Stimulated activated naive CD4-positive, alpha-beta T cell treated with Interleukin-2 at 50 U/mL for 16 hours (primary cell): Measurements from ENCODE around the gene GALNTL6.

Source experiments
- DNase-seq: peaks from one replicate; lab custom pipeline; 2025; lab: John Stamatoyannopoulos, UW

Gene GALNTL6

GRCh38 chr4:172207886-172208285, 394.7 kb downstream of the GALNTL6 start:
- no peak for DNase-seq

DNA sequence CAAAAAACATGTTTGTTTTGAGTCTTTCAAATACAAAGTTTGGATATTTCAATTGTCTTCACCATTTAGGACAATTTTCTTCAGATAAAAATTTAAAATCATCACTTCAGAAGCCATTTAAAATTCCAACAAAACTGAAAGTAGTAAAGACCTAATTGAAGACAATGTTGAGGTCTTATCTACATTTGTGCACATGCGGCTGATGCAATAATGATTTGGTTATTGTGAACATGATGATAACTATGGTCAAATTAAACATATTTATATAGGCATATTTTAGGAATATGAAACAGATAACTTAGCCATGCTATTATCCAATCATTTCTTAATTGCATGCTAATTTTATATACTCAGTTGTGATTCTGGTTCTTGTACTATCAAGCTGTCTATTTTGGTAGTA, 407.5 kb downstream of the GALNTL6 start:
- DNase-seq, result no peak

DNA sequence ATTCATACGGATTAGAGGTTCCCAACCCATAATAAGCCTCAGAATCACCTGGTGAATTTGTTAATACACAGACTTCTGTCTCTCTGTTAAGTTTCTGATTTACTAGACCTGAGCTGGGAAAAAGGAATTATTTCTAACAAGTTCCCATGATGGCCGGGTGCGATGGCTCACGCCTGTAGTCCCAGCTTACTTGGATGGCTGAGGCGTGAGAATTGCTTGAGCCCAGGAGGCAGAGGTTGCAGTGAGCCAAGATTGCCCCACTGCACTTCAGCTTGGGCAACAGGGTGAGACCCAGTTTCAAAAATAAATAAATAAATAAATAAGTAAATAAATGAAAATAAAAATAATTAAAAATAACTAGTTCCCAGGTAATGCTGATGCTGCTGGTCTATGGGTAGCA, 412.3 kb downstream of the GALNTL6 start:
- no peak for DNase-seq

- DNase-seq, result no peak
Observed at GRCh38 chr4:172232966-172233365, 419.8 kb downstream of the GALNTL6 start.

DNA sequence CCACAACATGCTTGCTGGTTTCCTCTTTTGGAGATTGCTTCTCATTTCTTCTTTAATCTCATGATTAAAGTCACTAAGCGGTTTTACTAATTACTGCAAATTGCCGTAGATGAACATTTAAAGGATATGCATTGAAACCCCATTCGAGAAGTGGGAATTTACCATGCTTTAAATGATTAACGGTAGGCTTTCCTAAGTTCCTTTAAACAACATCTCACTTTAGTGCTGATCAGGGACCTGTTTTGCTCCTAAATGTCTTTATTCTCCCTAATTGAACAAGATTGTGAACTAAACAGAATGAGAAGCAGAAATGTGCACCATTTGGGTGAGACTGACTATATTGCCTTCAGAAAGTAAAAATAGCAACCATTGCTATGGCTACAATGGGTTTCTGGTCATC, 430.3 kb downstream of the GALNTL6 start:
- DNase-seq, result no peak

- DNase-seq, result no peak
Observed at GRCh38 chr4:172245516-172245915, 432.3 kb downstream of the GALNTL6 start.

DNA sequence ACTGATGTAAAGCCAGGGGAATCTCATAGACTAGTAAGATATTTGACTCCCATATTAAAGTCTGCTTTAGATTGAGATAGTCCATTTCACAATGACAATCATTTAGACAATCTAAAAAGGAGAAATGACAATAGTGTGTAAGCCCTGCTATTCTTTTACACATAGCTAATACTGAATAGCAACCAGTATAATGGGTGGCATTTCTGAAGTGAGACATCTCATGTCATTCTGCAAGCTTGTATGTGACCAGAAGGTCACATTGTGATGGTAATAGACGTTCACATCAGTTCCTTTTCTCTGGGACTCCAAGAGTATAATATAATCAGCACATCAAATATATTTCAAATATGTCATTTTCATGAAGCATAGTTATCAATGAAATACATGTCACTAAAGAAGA, 440.2 kb downstream of the GALNTL6 start:
- no peak for DNase-seq

DNA sequence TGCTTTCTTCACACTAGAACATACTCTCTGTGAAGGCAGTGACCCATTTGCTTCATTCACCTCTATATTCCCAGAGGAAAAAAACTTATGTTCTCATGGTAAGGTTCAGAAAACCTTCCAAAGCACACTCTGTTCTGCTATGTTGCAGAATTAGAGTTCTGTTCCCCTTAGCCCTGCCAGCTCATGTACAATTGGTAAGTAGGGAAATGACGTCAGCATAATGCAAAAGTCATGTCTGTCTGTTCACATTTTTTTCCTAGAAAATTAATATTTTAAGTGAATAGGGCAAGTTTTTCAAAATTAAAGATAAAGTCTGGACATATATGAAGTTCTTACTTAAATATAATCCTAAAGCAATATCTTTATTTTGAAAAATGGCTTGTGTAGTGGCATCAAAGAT, 443.6 kb downstream of the GALNTL6 start:
- DNase-seq, result no peak

DNA sequence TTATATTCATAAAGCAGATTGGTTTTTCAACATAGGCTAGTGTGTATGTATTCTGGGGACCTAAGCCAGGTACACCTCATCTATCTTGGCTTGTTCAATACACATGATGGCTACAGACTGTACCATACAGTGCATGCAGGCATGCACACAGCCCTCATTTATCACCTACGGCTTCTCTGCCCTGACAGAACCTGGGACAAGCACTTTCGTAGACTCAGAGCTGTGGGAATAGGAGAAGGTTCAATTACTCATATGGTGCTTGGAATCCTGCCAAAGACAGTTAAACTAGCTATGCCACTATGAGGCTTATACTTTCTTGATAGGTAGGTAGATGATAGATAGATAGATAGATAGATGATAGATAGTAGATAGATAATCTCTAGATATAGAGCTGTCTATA, 457.2 kb downstream of the GALNTL6 start:
- no peak for DNase-seq

DNA sequence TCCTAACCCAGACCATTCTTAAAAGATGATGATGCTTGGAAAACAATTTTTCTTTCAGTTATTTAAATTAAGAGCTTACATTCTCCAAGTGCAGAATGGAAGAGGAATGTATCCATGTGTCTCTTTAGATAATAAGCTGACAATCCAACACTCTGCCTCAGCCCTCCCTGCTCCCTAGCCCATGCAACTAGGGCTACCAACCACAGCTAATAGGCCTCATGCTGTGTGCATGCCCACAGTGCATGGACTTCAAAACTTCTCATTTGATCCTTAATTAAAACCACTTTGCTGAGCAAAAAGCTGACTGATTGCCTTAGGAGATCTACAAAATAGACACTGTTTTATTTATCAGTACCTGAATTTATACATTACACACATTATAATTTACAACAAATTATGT, 473.9 kb downstream of the GALNTL6 start:
- DNase-seq, result no peak

- no peak for DNase-seq
Observed at GRCh38 chr4:172305698-172306097, 492.5 kb downstream of the GALNTL6 start.

DNA sequence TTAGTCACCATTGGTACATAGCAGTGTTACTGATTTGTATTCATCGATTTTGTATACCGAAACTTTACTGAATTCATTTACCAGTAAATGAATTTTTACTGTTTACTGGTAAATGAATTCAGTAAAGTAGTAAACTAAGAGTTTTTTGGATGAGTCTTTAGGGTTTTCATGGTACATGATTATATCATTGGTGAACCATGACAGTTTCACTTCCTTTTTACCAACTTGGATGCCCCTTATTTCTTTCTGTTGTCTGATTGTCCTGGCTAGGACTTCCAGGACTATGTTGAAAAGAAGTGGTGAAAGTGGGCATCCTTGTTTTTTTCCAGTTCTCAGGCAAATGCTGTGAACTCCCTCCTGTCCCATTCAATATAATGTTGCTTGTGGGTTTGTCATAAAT, 494.9 kb downstream of the GALNTL6 start:
- no peak for DNase-seq

DNA sequence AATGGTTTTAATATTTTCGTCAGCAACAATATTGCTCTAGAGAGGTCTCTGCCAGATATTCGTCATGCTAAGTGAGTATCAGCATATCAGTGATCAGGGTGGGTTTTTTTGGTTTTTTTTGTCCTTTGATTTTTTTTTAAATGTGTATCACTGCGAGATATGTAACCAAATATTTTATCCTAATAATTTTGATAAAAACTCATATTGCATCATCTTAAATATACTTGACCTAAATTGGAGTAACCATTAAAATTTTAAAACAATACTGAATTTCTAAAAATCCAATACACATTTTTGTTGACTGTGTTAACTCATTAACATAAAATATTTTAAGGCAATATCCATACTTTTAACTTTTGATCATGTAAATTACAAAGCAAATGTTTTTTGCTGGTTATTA, 498.5 kb downstream of the GALNTL6 start:
- DNase-seq, result no peak

GRCh38 chr4:172323288-172323687, 510.1 kb downstream of the GALNTL6 start:
- DNase-seq, result no peak

GRCh38 chr4:172344308-172344938, 531.2 kb downstream of the GALNTL6 start:
- DNase-seq, result no peak

- DNase-seq, result no peak
Observed at GRCh38 chr4:172348426-172348825, 535.2 kb downstream of the GALNTL6 start.

DNA sequence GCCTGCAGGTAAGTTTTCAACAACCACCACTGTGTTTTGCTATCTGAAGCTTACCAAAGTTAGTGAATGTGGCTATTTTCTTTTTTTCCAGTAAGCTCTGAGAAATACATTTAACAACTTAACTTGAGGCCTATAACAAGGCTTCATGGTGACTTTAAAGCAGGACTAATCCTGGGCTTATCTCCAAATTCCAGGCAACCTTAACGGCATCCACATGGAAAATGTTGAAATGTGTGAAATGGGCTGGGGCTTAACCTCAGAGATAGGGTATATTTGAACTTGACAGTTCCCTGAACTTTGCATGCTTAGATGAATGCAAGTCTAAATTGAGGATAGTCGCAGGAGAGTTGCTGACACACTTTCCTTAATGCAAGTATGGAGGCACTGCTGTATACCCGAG, 539.2 kb downstream of the GALNTL6 start:
- DNase-seq, result no peak

DNA sequence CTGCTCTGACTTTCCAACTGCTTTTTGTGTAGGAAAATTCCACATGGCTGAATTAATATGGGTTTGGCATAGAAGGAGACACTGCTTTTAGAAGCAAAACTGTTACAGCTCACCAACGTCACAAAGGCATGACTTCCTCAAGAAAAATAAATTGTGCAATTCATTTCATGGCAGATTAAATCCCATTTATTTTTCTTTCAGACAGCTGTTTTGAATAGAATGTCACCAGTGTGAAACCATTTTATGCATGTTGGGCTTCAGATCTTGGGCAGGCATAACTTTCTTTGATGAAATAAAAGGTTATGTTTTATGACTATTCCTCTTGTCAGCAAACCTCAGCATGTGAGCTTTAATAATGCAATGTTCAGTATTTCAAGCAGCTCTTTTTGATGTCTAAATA, 542.8 kb downstream of the GALNTL6 start:
- DNase-seq, result no peak

- no peak for DNase-seq
Observed at GRCh38 chr4:172357006-172357540, 543.9 kb downstream of the GALNTL6 start.

DNA sequence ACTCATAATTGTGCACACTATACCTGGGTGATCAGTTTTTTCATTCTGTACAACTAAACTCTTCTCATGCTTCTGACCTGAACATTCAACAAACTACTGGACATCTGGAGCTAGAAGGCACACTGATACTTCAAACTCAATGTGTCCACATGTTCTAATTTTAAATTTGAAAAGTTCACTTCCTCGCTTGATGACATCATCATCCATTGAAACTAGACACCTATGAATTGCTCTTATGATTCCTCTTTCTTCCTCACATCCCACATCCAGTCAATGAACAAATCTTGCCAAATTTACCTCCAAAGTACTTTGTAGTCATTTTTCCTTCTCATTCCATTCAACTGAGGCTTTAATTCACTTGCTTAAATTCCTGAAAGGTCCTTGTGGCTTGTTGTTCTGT, 549.4 kb downstream of the GALNTL6 start:
- DNase-seq, result no peak

- no peak for DNase-seq
Observed at GRCh38 chr4:172369471-172369959, 556.3 kb downstream of the GALNTL6 start.

DNA sequence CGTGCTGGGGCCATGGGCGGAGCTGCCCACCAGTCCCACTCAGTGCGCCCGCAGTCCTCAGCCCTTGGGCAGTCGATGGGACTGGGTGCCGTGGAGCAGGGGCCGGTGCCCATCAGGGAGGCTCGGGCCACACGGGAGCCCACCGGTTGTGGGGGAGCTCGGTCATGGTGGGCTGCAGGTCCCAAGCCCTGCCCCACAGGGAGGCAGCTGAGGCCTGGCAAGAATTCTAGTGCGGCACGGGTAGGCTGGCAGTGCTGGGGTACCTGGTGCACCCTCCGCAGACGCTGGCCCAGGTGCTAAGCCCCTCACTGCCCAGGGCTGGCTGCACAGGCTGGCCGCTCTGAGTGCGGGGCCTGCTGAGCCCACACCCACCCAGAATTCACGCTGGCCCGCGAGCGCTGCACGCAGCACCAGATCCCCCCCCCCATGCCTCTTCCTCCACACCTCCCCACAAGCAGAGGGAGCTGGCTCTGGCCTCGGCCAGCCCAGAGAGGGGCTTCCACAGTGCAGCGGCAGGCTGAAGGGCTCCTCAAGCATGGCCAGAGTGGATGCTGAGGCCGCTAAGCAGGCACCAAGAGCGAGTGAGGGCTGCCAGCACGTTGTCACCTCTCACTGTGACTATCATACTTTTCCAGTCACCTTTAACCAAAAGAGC, 564.4 kb downstream of the GALNTL6 start:
- DNase-seq, result no peak

DNA sequence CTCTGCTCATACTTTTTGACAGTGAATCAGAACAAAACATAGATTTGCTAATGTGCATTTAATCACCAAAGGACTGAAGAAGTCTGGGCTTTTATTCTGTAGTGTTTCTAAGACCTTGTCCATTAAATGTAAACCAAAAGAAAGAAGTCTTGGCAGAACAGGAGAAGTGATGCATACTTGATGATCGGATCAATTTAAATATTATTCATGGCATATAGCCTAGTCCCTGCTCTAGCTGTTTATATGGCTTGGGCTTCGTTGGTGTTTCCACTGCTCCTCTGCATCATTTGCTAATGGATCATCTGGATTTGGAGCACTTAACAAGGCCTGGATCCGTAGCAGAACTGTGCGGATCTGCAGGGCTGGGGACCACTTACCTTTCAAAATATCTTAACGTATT, 566.6 kb downstream of the GALNTL6 start:
- DNase-seq, result no peak

DNA sequence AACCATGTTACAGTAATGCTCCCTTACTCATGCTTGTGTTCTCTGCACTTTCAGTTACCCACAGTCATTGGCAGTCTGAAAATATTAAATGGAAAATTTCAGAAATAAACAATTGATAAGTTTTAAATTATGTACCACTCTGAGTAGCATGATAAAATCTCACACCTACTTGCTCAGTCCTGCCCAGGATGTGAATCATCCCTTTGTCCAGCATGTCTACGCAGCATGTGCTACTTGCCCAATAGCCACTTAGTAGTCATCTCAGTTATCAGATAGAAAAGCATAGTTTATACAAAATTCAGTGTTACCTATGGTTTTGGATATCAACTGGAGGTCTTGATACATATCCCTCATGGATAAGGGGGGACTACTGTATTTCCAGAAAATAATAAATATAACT, 577.1 kb downstream of the GALNTL6 start:
- no peak for DNase-seq
